Hematopoietic multipotent progenitor cell (in vitro differentiated cells): Measurements from ENCODE around the gene GRIN3A. TPM values are rescaled to one million over a fixed set of nuclear protein-coding genes. Genes with fewer than 3 reads are reported as not detected.
A peak's percentile ranks its signal among the peaks of the same experiment; 100 is the strongest.
"Not testable (repeated sequence)": the region's sequence is repeated elsewhere in the genome, so short reads cannot be mapped to it uniquely, and the experiment has no call there.

Experiments used
- DNase-seq, 3 donors: peaks; one replicate each; pipeline ENCODE4 v3.0.0-alpha.2; 2011 to 2015; ENCODE audit warnings: low read depth in 2 of 3, low spot score in 2 of 3
- total RNA-seq: library from RNA; depleted of rRNA; stranded (reverse); fragments of >200 nt; gene quantifications from one replicate; pipeline ENCODE4 v1.2.3, GENCODE V29; 2012

The GRIN3A gene
- under 0.01 TPM for total RNA-seq

- peak in 2 of 3 donors; percentile 6 to 26 for DNase-seq
Measured at GRCh38 chr9:101738566-101739183, at the start of gene GRIN3A. TSS of gene GRIN3A (minus strand) at chr9:101738647. CDS start at chr9:101737979, 668 bp downstream.

GRCh38 chr9:101787891-101788290 is 49.4 kb upstream of the GRIN3A start:
- DNase-seq = no peak

- no peak for DNase-seq
Measured at GRCh38 chr9:101778332-101778731, 39.9 kb upstream of the GRIN3A start.

- DNase-seq = no peak
Measured at GRCh38 chr9:101764472-101764871, 26.0 kb upstream of the GRIN3A start.

- DNase-seq = no peak
Measured at GRCh38 chr9:101758304-101758930, 20.0 kb upstream of the GRIN3A start.

GRCh38 chr9:101753716-101754115 is 15.3 kb upstream of the GRIN3A start:
- no peak for DNase-seq

- DNase-seq = no peak
Measured at GRCh38 chr9:101751895-101752294, 13.4 kb upstream of the GRIN3A start.

GRCh38 chr9:101739311-101739710 is 864 bp upstream of the GRIN3A start:
- DNase-seq = no peak

- peak in 1 of 3 donors; percentile 3 for DNase-seq
Measured at GRCh38 chr9:101737705-101738565, 512 bp downstream of the GRIN3A start.

- no peak for DNase-seq
Measured at GRCh38 chr9:101737165-101737704, 1.2 kb downstream of the GRIN3A start.

- peak in 2 of 3 donors; percentile 26 to 64 for DNase-seq
Measured at GRCh38 chr9:101736717-101737116, 1.7 kb downstream of the GRIN3A start.

GRCh38 chr9:101731429-101731828 is 7.0 kb downstream of the GRIN3A start:
- no peak for DNase-seq

- peak in 1 of 3 donors; percentile 50 for DNase-seq
Measured at GRCh38 chr9:101727612-101728524, 10.6 kb downstream of the GRIN3A start.

GRCh38 chr9:101724271-101724670 is 14.2 kb downstream of the GRIN3A start:
- not testable (repeated sequence) for DNase-seq

GRCh38 chr9:101718192-101718591 is 20.3 kb downstream of the GRIN3A start:
- no peak for DNase-seq

GRCh38 chr9:101716629-101717028 is 21.8 kb downstream of the GRIN3A start:
- DNase-seq = no peak

- DNase-seq = peak in 2 of 3 donors; percentile 22 to 60
Measured at GRCh38 chr9:101711330-101711941, 27.0 kb downstream of the GRIN3A start.

- DNase-seq = no peak
Measured at GRCh38 chr9:101708855-101709254, 29.6 kb downstream of the GRIN3A start.

- peak in 1 of 3 donors; percentile 25 for DNase-seq
Measured at GRCh38 chr9:101707721-101708120, 30.7 kb downstream of the GRIN3A start.

GRCh38 chr9:101706997-101707396 is 31.4 kb downstream of the GRIN3A start:
- no peak for DNase-seq
